ENCODE results near the gene ATP6V1G2. TPM values are rescaled to one million over a fixed set of nuclear protein-coding genes. Genes with fewer than 3 reads are reported as not detected.

ATP6V1G2 gene
- total RNA-seq, 1 donor from 2014 or later: 0.59 TPM

DNA sequence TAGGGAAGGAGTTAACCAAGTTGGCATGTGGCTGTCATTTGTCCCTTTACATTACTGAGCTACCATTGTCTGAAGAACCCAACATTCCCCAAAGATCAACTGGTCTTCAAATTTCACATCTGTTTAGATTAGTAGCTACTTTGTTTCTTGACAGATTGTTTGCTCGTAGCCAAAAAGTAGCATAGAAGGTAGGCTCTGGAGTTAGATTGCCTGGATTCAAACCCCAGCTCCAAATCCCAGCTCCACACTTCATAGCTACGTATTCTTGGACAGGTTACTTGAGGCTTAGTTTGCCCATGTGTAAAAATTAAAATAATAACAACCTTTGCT is 2.1 kb upstream of the ATP6V1G2 start:
- no peak for DNase-seq (ENCODE audit: low read depth, low spot score)

DNA sequence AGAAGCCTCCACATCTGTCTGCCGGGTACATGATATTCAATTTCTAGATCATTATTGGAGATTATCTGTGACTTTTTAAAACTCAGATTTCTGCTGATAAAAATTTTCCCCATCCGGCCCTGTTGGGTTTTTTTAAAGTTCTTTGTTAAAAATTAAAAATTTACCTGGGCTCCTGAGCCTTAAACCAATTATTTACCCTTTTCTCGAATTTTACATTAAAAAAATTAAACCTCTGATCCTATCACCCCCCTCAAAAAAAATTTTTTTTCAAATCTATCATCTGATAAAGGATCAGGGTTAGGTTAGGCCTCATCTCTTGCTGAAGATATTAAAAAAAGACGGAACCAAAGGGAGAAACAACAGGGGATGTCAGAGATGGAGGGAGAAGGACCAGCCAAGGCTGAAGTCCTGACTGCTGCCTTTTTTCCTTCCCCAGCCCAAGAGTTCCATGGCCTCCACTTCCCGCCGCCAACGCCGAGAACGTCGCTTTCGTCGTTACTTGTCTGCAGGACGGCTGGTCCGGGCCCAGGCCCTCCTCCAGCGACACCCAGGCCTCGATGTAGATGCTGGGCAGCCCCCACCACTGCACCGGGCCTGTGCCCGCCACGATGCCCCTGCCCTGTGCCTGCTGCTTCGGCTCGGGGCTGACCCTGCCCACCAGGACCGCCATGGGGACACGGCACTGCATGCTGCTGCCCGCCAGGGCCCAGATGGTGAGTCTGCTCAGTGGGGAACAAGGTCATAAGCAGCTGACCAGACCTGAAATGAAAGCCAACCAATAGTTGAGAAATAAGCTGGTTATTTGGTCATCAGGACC is 1.5 kb upstream of the ATP6V1G2 start:
- no peak for DNase-seq (ENCODE audit: low read depth, low spot score)

DNA sequence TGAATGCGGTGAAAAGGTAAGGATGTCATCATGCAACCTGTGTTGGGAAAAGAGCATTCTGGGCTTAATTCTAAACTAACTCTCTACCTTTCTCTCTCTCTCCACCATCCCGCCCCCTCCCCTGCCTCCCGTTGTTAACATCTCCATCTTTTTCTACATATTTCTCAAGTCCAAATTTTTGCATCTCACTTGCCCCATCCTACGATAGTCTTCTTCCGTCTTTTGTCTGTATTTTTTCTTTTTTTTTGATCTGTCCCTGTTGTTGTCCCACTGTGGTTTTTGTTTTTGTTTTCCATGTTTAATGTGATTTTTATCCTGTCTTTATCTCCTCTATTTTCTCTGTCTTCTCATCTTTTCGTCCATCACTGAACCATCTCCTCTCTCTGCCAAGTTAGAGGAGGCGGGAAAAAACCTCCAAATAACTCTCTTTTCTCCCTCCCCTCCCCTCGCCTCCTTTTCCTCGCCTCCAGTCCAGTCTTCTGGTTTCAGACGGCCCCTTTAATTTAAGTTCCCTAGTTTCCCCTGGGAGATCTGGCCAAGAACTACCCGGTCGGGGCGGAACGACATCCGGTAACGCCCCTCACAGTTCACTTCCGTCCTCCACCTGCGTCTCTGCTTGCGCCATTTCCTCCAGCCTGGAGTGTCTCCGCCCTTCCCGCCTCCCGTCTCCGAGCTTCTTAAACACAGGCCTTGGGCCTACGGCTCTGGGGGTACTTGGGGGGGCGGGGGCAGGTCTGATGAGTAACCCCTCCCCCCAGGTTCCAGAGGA is 734 bp upstream of the ATP6V1G2 start, which contains the start of gene NFKBIL1:
TSS of gene NFKBIL1 (plus strand) at position 651 of the 769 bp plus-strand sequence. CDS start at position 738, 87 bp downstream.
- DNase-seq (ENCODE audit: low read depth, low spot score): peak; percentile 91

DNA sequence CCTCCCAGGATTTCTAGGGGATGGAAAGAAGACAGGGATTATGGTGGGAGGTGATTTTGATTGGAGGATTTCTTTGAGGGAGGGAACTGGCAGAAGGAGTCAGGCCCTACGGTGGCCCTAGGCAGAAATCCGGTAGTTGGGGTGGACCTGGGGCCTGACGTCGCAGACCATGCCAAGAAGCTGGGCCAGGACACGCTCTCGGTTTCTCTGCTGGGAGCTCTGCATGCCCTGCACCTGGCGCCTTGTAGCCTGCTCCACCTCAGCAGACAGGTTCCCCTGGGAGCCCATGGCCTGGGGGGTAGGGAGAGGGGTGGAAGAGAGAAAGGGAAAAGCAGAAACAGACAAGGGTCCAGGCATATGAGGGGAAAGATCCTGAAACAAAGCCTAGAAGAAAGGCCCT is 1.1 kb downstream of the ATP6V1G2 start:
- no peak for DNase-seq (ENCODE audit: low read depth, low spot score)

DNA sequence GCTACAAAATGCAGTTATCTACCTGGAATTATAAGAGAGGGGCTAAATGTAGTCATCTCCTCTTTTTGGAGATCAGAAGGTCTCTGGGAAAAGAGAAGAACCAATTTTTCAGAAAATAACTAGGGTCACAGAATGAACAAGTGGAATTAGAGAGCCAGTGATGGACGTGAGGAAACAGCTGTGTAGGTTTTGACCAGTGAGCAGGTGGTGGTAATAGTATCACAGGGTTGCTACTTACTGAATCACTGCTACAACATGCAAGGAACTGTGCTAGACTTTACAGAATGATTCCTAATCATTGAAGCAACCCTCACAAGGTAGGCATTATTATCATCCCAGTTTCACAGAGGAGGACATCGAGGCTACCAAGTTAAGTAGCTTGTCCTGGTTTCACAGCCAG is 1.7 kb downstream of the ATP6V1G2 start:
- DNase-seq (ENCODE audit: low read depth, low spot score): no peak

DNA sequence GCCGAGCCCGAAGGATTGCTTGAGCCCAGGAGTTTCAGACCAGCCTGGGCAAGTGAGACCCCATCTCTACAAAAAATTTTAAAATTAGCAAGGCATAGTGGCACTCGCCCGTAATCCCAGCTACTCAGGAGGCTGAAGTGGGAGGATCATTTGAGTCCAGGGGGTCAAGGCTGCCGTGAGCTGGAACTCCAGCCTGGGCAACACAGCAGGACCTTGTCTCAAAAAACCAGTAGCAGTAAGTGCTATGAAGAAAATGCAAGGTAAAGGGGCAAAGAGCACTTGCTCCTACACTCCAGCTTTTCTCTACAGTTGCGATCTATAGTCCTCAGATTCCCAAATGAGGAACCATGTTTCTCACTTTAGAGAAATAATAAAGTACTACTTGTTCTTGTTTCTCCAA is 2.8 kb downstream of the ATP6V1G2 start:
- no peak for DNase-seq (ENCODE audit: low read depth, low spot score)

DNA sequence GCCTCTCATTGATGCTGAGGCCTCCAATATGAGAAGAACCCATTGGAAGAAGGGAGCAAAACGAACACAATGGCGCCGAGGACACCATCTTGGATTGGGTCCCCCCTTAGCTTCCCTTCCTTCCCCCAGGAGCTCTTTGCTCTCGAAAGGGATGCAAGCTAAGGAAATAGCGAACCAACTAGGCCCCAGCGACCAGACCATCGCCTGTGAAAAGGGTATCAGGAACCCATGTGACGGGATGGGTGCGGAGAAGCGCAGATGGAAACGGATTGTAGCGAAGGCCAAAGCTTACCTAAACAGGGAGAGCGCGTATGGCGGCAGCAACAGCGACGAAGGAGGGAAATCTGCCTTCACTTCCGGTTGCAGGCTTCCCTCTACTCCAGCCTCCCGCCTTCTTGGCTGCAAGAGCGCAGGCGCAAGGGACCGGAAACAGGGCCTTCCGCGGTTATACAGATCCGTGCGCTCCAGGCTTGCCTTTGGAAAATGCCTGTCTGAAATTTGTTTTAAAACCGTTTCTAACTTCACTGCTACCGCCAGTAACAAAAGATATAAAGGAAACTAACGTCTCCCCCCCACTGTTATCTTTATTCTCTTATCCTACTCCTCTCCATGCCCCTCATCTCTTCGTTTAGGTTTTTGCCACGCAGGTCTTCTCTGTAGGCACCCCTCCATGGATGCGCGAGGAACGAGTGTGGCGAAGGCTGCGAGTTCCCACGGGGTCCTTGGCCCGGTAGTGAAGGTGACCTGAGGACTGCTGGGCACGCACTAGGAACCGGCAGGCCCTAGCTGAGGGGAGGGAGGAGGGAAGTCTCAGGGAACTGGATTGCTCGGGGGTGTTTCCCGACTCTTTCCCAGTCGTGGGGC is 4.5 kb downstream of the ATP6V1G2 start, which contains the start of gene DDX39B:
TSS of gene DDX39B (minus strand) at position 346 of the 864 bp plus-strand sequence. CDS start 1,471 bp downstream, outside the sequence.
- peak; percentile 90 for DNase-seq (ENCODE audit: low read depth, low spot score)

DNA sequence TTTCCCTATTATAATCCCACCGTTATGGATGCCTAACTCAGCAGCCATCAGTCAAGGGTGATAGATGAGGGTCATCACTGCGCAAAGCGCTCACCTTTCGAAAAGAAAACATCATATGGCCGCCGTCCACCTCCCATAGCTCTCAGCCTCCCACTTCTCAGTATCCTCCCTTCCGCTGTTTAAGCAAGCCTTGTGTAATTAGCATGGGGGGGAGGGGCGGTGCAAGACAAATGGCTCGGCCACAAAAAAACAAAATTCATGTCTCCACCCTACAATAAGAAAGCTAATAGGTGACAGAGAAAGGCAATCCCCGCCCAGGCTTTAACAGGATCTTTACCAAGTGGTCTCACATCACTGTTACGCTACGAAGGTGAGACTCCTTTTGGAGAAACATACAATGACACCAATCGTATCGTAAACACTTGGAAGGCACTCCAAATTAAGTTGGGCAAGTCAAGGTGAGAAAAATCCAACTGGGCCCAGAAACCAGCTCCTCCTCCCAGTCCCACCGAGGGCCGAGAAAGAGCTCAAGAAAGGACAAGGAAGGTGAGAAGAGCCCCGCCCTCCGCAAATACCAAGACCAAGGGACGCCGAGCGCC is 5.2 kb downstream of the ATP6V1G2 start:
- DNase-seq (ENCODE audit: low read depth, low spot score): no peak

DNA sequence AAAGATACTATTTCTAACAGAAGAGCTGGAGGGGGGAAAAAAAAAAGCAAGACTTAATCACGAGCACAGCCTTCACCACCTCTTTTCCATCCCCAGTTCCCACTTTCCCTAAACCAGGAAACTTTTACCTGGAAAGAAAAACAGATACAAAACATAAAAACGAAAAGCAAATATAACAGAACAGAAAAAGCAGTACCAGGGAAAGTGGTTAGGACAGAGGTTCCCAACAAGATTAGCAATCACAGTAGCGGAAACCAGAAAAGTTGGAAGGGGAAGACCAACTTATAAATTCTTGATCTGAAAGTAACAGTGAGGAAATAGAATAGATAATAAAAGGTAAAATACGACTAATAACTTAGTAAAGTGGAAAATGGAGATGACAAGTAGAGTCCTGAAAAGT is 5.8 kb downstream of the ATP6V1G2 start:
- no peak for DNase-seq (ENCODE audit: low read depth, low spot score)

DNA sequence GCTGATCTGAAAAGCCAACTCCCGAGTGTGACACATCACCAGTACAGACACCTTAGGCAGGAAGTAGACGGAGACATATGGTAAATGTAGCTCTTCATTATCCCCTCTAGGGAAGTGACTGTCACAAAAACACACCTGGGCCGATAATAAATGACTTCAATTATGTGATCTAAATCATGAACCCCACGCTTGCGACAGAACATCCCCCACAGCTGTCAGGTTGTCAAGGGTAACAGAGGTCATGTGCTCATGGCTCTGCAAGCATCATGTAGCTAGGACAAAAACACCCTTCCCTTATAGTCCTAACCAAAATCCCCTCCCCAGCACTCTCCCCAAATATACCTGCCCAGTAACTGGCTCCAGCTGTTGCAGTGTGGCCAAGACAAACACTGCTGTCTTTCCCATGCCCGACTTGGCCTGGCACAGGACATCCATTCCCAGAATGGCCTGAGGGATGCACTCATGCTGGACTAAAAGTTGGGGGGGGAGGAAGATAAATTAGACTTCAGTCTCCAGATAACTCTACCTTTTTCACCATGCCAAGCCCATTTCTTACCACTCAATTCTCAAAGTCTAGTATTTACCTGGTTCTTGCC is 7.5 kb downstream of the ATP6V1G2 start:
- no peak for DNase-seq (ENCODE audit: low read depth, low spot score)

DNA sequence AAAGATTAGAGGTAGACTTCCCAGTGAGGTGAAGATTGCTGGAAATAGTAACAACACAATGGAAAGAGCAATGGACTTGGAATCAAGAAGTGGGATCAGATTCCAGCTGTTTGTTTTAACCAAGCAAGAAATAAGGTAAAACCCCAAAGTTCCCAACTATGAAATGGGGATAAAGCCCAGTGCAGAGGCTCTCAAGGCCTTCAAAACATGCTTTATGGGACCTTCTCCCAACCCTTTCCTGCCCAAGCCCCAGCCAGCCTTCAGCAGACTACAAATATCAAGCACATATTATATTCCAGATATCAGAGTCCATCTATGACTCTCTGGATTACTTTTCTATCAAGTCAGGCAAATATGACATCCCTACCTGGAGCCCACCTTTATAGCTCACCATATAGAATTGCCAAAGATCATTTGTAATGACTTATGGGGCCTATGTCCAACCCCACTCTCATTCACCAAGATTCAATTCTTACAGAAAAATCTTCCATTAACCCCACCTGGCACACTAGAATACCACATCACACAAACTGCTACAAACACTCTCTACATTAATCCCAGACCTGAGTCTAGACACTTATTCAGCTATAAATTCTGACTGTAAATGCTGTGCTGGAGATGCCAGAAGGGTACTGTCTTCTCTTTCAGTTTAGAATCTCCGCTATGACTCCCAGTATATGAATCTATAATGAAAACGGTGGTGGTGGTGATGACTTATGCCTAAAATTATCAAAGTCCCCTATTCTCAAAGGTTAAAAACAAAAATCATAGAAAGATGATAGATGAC is 10.7 kb downstream of the ATP6V1G2 start:
- DNase-seq (ENCODE audit: low read depth, low spot score): no peak

DNA sequence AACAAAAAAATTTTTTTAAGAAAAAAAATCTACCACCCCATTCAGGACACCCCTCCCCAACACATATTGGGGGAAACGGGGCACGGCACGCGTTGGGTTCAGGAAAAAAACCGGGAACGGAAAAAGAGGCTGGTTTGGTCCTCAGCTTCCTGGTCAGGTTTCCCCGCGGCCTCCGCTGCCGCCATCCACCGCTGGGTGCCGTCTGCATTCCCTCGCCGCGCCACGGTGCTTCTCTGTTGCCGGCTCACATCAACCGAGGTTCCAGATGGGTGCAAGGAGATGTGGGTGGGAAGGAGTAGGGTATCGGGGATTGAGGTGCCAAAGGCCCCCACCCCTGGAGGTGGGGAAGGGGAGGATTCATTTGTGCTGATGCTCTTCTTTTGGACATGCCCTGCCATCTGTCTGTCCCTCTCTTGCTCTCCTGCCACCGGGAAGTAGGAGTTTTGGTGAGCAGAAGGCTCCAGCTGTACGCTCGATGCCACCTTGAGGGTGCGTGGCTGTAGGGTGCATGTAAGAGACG is 11.8 kb downstream of the ATP6V1G2 start:
- no peak for DNase-seq (ENCODE audit: low read depth, low spot score)

DNA sequence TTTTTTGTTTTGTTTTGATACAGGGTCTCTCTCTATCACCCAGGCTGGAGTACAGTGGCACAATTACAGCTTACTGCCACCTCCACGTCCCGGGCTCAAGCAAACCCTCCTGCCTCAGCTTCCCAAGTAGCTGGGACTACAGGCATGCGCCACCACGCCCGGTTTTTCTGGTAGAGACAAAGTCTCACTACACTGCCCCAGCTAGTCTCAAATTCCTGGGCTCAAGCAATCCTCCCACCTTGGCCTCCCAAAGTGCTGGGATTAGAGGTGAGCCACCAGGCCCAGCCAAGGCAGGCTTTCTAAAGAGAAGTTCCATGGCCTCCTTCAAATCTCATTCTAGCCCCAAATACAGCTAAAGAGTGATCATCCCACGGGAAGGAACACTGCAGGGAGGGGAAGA is 12.4 kb downstream of the ATP6V1G2 start:
- DNase-seq (ENCODE audit: low read depth, low spot score): no peak

DNA sequence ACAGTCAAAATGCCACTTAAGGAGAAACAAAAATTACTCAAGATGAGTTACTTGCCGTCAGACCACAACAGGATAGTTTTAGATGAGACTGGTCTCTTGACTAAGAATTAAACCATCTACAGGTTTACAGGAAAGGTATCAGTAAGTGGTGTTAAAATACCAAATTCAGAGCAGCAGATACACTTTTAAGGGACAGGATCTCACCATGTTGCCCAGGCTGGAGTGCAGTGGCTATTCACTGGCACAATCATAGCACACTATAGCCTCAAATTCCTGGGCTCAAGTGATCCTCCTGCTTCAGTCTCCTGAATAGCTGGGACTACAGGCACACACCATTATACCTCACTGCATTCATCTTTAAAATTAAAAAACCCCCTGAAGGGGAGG is 13.0 kb downstream of the ATP6V1G2 start:
- no peak for DNase-seq (ENCODE audit: low read depth, low spot score)

DNA sequence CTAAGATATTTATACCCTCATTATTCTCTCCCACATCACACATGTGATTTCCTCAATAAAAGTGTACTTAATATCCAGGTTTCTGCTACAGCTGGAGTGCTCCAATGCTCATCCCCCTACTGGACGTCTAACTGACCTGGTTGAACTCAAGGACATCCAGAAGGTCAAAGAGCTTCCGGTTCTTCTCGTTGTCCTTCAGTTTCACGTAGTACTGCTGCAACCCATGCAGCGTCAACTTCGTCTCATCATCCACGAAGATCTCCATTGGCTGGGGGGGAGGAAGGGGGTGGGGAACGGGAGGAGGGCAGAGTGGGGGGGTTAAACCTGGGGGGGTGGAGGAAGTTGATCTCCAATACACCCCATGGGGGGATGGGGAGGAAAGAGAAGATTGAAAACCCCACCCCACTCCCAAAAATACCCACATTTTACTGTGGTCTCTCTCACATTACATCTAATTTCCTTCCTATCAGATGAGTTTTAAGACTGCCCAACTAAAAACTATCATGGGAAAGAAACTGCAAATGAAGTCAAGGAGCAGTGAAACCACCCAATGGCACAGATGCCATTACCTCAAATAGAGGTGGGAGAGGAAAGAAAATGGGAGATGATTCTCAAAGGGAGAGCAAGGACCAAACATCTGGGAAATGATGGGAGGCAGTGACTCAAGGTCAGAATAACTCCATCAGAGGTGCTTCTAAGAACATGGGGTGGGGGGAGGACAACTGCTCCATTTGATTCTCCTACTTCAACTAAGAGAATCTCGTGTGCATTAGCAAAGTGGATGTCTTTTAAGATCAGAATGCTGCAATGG is 13.6 kb downstream of the ATP6V1G2 start:
- DNase-seq (ENCODE audit: low read depth, low spot score): no peak

DNA sequence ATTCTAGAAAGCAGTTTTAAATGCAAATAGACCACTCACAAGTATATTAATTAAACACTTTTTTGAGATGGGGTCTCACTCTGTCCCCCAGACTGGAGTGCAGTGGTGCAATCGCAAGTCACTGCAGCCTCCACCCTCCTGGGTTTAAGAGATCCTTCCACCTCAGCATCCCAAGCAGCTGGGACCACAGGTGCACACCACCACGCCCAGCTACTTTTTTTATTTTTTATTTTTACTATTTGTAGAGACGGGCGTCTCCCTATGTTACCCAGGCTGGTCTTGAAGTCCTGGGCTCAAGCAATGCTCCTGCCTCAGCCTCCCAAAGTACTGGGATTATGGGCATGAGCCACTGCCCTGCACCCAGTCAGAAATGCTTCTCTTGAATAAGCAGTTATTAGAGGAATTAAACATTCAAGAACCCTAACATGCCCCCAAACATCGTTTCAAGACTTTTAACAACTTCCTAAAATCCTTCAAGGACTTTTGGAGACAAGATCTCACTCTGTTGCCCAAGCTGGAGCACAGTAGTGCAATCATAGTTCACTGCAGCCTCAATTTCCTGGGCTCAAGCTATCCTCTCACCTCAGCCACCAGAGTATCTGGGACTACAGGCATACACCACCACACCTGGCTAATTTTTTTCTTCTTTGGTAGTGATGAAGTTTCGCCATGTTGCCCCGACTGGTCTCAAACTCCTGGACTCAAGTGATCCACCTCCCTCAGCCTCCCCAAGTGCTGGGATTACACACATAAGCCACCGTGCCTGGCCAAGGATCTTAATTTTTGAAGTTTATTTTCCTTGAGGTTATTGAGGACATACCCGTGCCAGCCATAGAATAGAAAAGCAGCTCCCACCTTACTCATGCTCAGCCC is 14.4 kb downstream of the ATP6V1G2 start:
- no peak for DNase-seq (ENCODE audit: low read depth, low spot score)

DNA sequence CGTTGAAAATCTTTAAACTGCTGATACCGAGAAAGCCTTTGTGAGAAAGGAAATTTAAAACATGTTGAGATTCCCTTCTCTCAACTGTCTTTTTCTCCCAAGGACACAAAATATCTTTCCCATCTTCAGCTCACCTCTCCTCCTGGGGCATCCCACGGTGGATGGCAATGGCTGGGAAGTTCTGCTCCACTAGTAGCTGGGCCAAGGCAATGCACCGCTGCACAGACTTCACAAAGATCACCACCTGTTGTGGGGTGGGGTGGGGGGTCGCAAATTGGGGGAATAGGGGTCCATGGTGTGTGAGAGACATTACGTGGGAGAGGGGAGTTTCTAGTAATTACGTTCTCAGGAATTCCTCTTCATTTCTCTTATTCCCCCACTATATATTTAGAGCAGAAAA is 15.2 kb downstream of the ATP6V1G2 start:
- DNase-seq (ENCODE audit: low read depth, low spot score): no peak

DNA sequence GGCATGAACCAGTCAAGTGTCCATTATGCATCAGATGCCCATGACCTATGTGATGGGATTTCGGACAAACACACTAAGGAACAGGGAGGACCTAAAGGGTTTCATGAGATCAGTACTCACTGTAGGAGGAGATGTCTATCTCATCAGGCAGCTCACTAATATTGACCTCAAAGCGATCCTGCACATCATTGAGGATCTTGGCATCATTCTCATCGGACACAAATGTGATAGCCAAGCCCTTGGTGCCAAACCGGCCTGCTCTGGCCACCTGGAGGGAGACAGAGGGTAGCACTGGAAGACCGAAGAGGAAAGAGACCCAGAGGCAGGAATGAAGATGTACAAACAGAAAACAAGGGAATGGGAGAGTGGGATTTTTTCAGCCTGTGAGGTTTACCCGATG is 15.7 kb downstream of the ATP6V1G2 start:
- DNase-seq (ENCODE audit: low read depth, low spot score): no peak

All from pulmonary artery endothelial cell (primary cell).